ENCODE measurements around the gene RALB.
"Not testable (repeated sequence)": the region's sequence is repeated elsewhere in the genome, so short reads cannot be mapped to it uniquely, and the experiment has no call there.

The RALB gene

GRCh38 chr2:120318626-120319025 is 66.0 kb downstream of the RALB start:
- Histone ChIP-seq H4K20me1 (ENCODE audit: insufficient read depth, low read length) (no peaks in the 10 kb centered on the region), H3K27ac (ENCODE audit: low read length) (no peak overlapping the region), H3K4me1 (ENCODE audit: low read length) (0 out of 2 replicates have a peak, but pooled peaks cover under 1% of the 10 kb centered on the region), H3K27me3 (ENCODE audit: low read depth, low read length) (no peaks in the 10 kb centered on the region; the same call in 1 of the 2 replicates), H2AFZ (ENCODE audit: low read depth, low read length) (no peak overlapping the region), H3K36me3 (replicated peaks; ENCODE audit: low read depth, low read length) (no peaks in the 10 kb centered on the region), H3K4me2 (ENCODE audit: low read length) (no peak overlapping the region), H3K9me3 (ENCODE audit: insufficient read depth, low read length) (no peaks in the 10 kb centered on the region), H3K79me2 (ENCODE audit: low read length) (no peaks in the 10 kb centered on the region), H3K9ac (ENCODE audit: low read length) (no peak overlapping the region), H3K4me3 (ENCODE audit: low read length) (no peak overlapping the region)
- TF ChIP-seq CTCF (IDR thresholded peaks at IDR 0.05; ENCODE audit: low read depth, low read length): no peak
- TF ChIP-seq EZH2phosphoT487 (IDR thresholded peaks at IDR 0.05; ENCODE audit: low read depth): no peak

- no peak overlapping the region for H3K9ac ChIP-seq (ENCODE audit: low read length)
- H3K79me2 ChIP-seq (ENCODE audit: low read length): no peaks in the 10 kb centered on the region
- no peak overlapping the region for H2AFZ ChIP-seq (ENCODE audit: low read depth, low read length)
- no peaks in the 10 kb centered on the region; the same call in 1 of the 2 replicates for H3K27me3 ChIP-seq (ENCODE audit: low read depth, low read length)
- no peak overlapping the region for H3K4me3 ChIP-seq (ENCODE audit: low read length)
- H3K4me2 ChIP-seq (ENCODE audit: low read length): no peak overlapping the region
- H4K20me1 ChIP-seq (ENCODE audit: insufficient read depth, low read length): no peaks in the 10 kb centered on the region
- no peaks in the 10 kb centered on the region for H3K4me1 ChIP-seq (ENCODE audit: low read length)
- no peaks in the 10 kb centered on the region for H3K36me3 ChIP-seq (replicated peaks; ENCODE audit: low read depth, low read length)
- H3K27ac ChIP-seq (ENCODE audit: low read length): no peak overlapping the region
- no peak for TF ChIP-seq CTCF (IDR thresholded peaks at IDR 0.05; ENCODE audit: low read depth, low read length)
- no peak for TF ChIP-seq EZH2phosphoT487 (IDR thresholded peaks at IDR 0.05; ENCODE audit: low read depth)
- no peaks in the 10 kb centered on the region for H3K9me3 ChIP-seq (ENCODE audit: insufficient read depth, low read length)
Observed at GRCh38 chr2:120319123-120319522, 66.5 kb downstream of the RALB start.

- no peak overlapping the region for H2AFZ ChIP-seq (ENCODE audit: low read depth, low read length)
- no peak overlapping the region for H3K27ac ChIP-seq (ENCODE audit: low read length)
- H3K4me1 ChIP-seq (ENCODE audit: low read length): no peaks in the 10 kb centered on the region
- H3K79me2 ChIP-seq (ENCODE audit: low read length): no peaks in the 10 kb centered on the region
- H3K9ac ChIP-seq (ENCODE audit: low read length): no peak overlapping the region
- H3K4me3 ChIP-seq (ENCODE audit: low read length): no peak overlapping the region
- H3K27me3 ChIP-seq (ENCODE audit: low read depth, low read length): no peaks in the 10 kb centered on the region
- no peaks in the 10 kb centered on the region for H4K20me1 ChIP-seq (ENCODE audit: insufficient read depth, low read length)
- TF ChIP-seq CTCF (IDR thresholded peaks at IDR 0.05; ENCODE audit: low read depth, low read length): no peak
- no peak for TF ChIP-seq EZH2phosphoT487 (IDR thresholded peaks at IDR 0.05; ENCODE audit: low read depth)
- no peak overlapping the region for H3K4me2 ChIP-seq (ENCODE audit: low read length)
- no peaks in the 10 kb centered on the region for H3K36me3 ChIP-seq (replicated peaks; ENCODE audit: low read depth, low read length)
- H3K9me3 ChIP-seq (ENCODE audit: insufficient read depth, low read length): no peaks in the 10 kb centered on the region
Observed at GRCh38 chr2:120319686-120320317, 67.2 kb downstream of the RALB start.

GRCh38 chr2:120320318-120320851 is 67.7 kb downstream of the RALB start:
- no peak overlapping the region for H3K27ac ChIP-seq (ENCODE audit: low read length)
- TF ChIP-seq CTCF (IDR thresholded peaks at IDR 0.05; ENCODE audit: low read depth, low read length): no peak
- no peak for TF ChIP-seq EZH2phosphoT487 (IDR thresholded peaks at IDR 0.05; ENCODE audit: low read depth)
- H3K36me3 ChIP-seq (replicated peaks; ENCODE audit: low read depth, low read length): no peaks in the 10 kb centered on the region
- no peaks in the 10 kb centered on the region for H3K27me3 ChIP-seq (ENCODE audit: low read depth, low read length)
- H3K9me3 ChIP-seq (ENCODE audit: insufficient read depth, low read length): no peaks in the 10 kb centered on the region
- H3K79me2 ChIP-seq (ENCODE audit: low read length): no peaks in the 10 kb centered on the region
- no peak overlapping the region for H2AFZ ChIP-seq (ENCODE audit: low read depth, low read length)
- H4K20me1 ChIP-seq (ENCODE audit: insufficient read depth, low read length): no peaks in the 10 kb centered on the region
- no peak overlapping the region for H3K4me3 ChIP-seq (ENCODE audit: low read length)
- H3K4me1 ChIP-seq (ENCODE audit: low read length): no peaks in the 10 kb centered on the region
- no peak overlapping the region for H3K9ac ChIP-seq (ENCODE audit: low read length)
- no peak overlapping the region for H3K4me2 ChIP-seq (ENCODE audit: low read length)

GRCh38 chr2:120320887-120321556 is 68.4 kb downstream of the RALB start:
- H3K9ac ChIP-seq (ENCODE audit: low read length); H4K20me1 ChIP-seq (ENCODE audit: insufficient read depth, low read length); H3K9me3 ChIP-seq (ENCODE audit: insufficient read depth, low read length); H3K36me3 ChIP-seq (replicated peaks; ENCODE audit: low read depth, low read length); H3K4me1 ChIP-seq (ENCODE audit: low read length); H3K27me3 ChIP-seq (ENCODE audit: low read depth, low read length); H2AFZ ChIP-seq (ENCODE audit: low read depth, low read length); H3K4me3 ChIP-seq (ENCODE audit: low read length); H3K79me2 ChIP-seq (ENCODE audit: low read length); H3K27ac ChIP-seq (ENCODE audit: low read length); H3K4me2 ChIP-seq (ENCODE audit: low read length): not testable (repeated sequence)
